Left lung (tissue), 10 donors: ENCODE data around the gene LMAN1L. TPM values are rescaled to one million over a fixed set of nuclear protein-coding genes. Genes with fewer than 3 reads are reported as not detected.

Experiments
- ATAC-seq: fragments of 200-7000 bp; cut with Tn5 transposase; one replicate; pipeline ENCODE4 v1.9.1; 2020; ENCODE audit warnings: moderate library complexity
- DNase-seq, 4 donors: peaks; one replicate each; pipeline ENCODE4 v3.0.0-alpha.2; 2013 to 2020
- H3K27ac ChIP-seq, 2 donors: fragments of 200-600 bp; sonication (generic) in 1 of 2; one replicate each; pipeline versions ENCODE4 v1.5.0 to v1.8.0; 2020 to 2021
- H3K27me3 ChIP-seq, 2 donors: fragments of 200-600 bp; sonication (generic) in 1 of 2; one replicate each; pipeline versions ENCODE4 v1.5.0 to v1.8.0; 2020 to 2021
- H3K36me3 ChIP-seq, 2 donors: fragments of 200-600 bp; sonication (generic) in 1 of 2; one replicate each; pipeline versions ENCODE4 v1.5.0 to v1.8.0; 2020 to 2021
- H3K4me1 ChIP-seq, 2 donors: fragments of 200-600 bp; one replicate each; pipeline ENCODE4 v1.8.0; 2021
- H3K4me3 ChIP-seq, 2 donors: fragments of 200-600 bp; sonication (generic) in 1 of 2; one replicate each; pipeline versions ENCODE4 v1.5.0 to v1.8.0; 2020 to 2021; ENCODE audit warnings: mild to moderate bottlenecking in 1 of 2
- H3K9me3 ChIP-seq, 2 donors: fragments of 200-600 bp; sonication (generic) in 1 of 2; one replicate each; pipeline versions ENCODE4 v1.5.0 to v1.8.0; 2020 to 2021
- intact Hi-C, 2 donors: fragments of 100-400 bp; cut with DNase I; formaldehyde crosslinking; loops; one replicate each; pipeline versions ENCODE4 v1.11.2 to v1.14.2; 2022
- polyA plus RNA-seq, 6 donors: library from polyadenylated mRNA; unstranded; fragments of 120-200 nt; gene quantifications; one replicate each; pipeline ENCODE4 v1.2.1, GENCODE V29; 2013; ENCODE audit not compliant: insufficient read length in 6 of 6
- total RNA-seq, 2 donors: library from RNA; stranded (reverse); fragmentation: NEBNext Ultra II Directional; extraction: Animal tissue kit (Norgen Biotek cat#: 25700); gene quantifications; one replicate each; pipeline ENCODE4 v1.2.1, GENCODE V29; 2021
- TF ChIP-seq, protein P1 (sequence below), 2 donors: fragments of 200-600 bp; sonication (generic) in 1 of 2; IDR thresholded peaks; one replicate each; pipeline versions ENCODE4 v1.5.0 to v1.8.0; 2021; ENCODE audit warnings: antibody characterized with exemption in 2 of 2
- donor health status: DM: no; HTN: yes; CAD: no.
- donor health status: DM: no; HTN: no; CAD: no.

LMAN1L gene
- total and polyA plus RNA-seq, 8 donors: 0.08 to 0.39 (median 0.32) TPM; not detected in 5

GRCh38 chr15:74794248-74794969 lies 18.2 kb upstream of the LMAN1L start:
- intact Hi-C loops: no loop called here
- no peak for ATAC-seq
- Histone ChIP-seq H3K36me3 (peaks cover 0 to 29% of the 10 kb centered on the region in 2 donors), H3K4me1 (peaks cover 17 to 82% of the 10 kb centered on the region in 2 donors), H3K27me3 (no peaks in the 10 kb centered on the region), H3K9me3 (no peaks in the 10 kb centered on the region), H3K27ac (peak overlapping the region in 1 of 2 donors; percentile 23), H3K4me3 (no peak overlapping the region)
- peak in 1 of 4 donors; percentile 16 for DNase-seq
- TF ChIP-seq, protein P1, sequence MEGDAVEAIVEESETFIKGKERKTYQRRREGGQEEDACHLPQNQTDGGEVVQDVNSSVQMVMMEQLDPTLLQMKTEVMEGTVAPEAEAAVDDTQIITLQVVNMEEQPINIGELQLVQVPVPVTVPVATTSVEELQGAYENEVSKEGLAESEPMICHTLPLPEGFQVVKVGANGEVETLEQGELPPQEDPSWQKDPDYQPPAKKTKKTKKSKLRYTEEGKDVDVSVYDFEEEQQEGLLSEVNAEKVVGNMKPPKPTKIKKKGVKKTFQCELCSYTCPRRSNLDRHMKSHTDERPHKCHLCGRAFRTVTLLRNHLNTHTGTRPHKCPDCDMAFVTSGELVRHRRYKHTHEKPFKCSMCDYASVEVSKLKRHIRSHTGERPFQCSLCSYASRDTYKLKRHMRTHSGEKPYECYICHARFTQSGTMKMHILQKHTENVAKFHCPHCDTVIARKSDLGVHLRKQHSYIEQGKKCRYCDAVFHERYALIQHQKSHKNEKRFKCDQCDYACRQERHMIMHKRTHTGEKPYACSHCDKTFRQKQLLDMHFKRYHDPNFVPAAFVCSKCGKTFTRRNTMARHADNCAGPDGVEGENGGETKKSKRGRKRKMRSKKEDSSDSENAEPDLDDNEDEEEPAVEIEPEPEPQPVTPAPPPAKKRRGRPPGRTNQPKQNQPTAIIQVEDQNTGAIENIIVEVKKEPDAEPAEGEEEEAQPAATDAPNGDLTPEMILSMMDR (IDR thresholded peaks at IDR 0.05): no peak

DNA sequence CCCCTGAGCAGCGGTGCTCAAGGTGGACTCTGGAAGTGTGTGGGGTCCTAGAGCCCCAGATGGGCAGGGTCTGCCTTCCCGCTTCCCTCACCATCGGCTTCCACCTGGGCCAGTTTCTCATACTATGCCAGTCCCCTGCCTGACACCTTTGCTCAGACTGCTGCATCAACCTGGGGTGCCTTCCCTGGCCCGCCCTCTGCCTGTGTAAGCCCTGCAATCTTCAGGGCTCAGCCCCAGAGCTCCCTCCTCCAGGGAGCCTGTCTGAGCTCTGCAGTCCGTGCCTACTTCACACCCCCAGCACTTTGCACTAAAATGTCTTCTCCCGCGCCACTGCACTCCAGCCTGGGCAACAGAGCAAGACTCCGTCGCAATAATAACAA lies 17.7 kb upstream of the LMAN1L start:
- no peaks in the 10 kb centered on the region for H3K27me3 ChIP-seq
- TF ChIP-seq, protein P1 (IDR thresholded peaks at IDR 0.05): no peak

DNA sequence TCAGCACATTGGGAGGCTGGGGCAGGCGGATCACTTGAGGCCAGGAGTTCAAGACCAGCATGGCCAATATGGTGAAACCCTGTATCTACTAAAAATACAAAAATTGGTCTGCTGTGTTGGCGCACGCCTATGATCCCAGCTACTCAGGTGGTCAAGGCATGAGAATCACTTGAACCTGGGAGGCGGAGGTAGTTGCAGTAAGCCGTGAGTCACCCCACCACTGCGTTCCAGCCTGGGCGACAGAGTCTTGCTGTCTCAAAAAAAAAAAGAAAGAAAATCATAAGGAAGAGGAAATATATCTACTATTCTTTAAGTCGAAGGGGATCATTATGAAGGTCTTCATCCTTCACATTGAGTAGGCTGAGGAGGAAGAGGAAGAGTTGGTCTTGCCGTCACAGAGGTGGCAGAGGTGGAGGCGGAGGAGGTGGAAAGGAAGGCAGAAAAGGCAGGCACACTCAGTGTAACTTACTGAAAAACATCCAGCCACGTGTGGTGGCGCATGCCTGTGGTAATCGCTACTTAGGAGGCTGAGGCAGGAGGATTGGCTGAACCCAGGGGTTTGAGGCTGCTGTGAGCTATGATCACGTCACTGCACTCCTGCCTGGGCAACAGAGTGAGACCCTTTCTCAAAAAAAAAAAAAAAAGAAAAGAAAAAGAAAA lies 16.5 kb upstream of the LMAN1L start:
- intact Hi-C loops: no loop called here
- H3K27me3 ChIP-seq: no peaks in the 10 kb centered on the region
- TF ChIP-seq, protein P1 (IDR thresholded peaks at IDR 0.05): no peak
- DNase-seq (peak in 1 of 4 donors; percentile 34), ATAC-seq (no peak)
- peaks cover 8 to 81% of the 10 kb centered on the region in 2 donors for H3K4me1 ChIP-seq
- peaks cover 0 to 44% of the 10 kb centered on the region in 2 donors for H3K36me3 ChIP-seq
- H3K4me3 ChIP-seq: no peak overlapping the region
- no peaks in the 10 kb centered on the region for H3K9me3 ChIP-seq
- no peak overlapping the region for H3K27ac ChIP-seq

More for the DNA sequence above, 17.7 kb upstream of the LMAN1L start:
- H3K4me1 ChIP-seq: peaks cover 17 to 82% of the 10 kb centered on the region in 2 donors
- H3K4me3 ChIP-seq: no peak overlapping the region
- DNase-seq (peak in 1 of 4 donors; percentile 31), ATAC-seq (no peak)
- H3K9me3 ChIP-seq: no peaks in the 10 kb centered on the region
- peaks cover 0 to 34% of the 10 kb centered on the region in 2 donors for H3K36me3 ChIP-seq
- intact Hi-C loops: no loop called here
- peak overlapping the region in 1 of 2 donors; percentile 23 for H3K27ac ChIP-seq

DNA sequence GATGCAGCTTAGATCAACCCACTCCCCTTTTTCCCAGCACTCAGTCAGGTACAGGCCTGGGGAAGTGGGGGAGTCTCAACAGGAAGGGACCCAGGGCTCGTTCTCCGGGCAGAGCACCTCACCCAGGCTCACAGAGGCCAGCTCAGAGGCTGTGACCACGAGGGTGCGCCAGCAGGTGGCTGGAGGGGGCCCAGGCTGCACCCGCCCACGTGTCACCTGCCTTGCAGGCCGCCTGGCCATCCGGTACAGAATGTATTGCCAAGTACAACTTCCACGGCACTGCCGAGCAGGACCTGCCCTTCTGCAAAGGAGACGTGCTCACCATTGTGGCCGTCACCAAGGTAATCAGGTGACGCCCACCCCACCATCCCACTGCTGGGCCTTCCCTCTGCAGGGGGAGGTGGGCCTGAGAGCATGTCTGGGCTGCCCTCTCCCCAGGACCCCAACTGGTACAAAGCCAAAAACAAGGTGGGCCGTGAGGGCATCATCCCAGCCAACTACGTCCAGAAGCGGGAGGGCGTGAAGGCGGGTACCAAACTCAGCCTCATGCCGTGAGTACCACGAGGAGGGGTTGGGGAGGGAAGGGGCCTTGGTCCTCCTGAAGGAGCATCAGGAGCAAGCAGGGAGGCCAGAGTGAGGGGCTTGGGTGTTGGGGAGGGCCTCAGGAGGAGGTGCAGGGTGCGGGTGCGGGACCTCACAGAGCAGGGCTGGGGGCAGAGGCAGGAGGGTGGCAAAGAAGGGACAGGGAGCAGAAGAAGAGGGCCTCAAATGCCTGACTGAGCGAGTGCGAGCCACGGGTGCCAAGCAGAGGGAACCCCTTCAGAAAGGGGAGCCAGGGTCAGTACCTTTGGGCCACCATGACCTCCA lies 14.0 kb upstream of the LMAN1L start:
- Histone ChIP-seq H3K36me3 (peaks cover 0 to 69% of the 10 kb centered on the region in 2 donors), H3K9me3 (no peaks in the 10 kb centered on the region), H3K4me3 (no peak overlapping the region), H3K4me1 (peaks cover 7 to 55% of the 10 kb centered on the region in 2 donors), H3K27me3 (no peaks in the 10 kb centered on the region), H3K27ac (peak overlapping the region in 1 of 2 donors; percentile 66)
- intact Hi-C loops: no loop called here
- ATAC-seq (no peak), DNase-seq (peak in 1 of 4 donors; percentile 70)
- TF ChIP-seq, protein P1 (IDR thresholded peaks at IDR 0.05): no peak
